ENCODE measurements around the gene PCSK4.

DNA sequence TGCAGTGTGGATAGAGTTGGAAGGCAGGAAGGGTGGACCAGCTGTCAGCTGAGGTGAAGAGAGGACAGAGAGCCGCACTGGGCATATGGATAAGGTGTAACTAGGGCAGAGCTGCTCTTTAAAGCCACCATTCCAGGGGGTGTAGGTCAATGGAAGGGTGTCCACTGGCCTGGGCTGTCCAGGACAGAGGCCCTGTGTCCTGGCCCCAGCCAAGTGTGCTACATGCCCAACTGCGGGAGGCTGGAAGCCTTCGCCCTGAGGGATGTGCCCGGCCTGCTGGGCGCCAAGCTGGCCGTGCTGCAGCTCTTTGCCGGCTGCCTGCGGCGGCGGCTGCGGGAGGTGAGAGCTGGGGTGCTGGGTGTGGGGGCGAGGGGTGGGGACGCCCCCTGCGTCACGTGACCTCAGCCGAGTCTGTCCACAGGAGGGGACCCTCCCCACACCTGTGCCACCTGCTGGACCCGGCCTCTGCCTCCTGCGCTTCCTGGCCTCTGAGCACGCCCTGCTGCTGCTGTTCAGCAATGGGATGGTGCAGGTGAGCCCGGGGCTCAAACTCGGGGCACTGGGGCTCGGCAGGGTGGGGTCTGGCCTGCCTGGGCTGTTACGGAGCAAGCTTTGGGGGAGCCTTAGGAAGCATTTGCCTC lies 43.5 kb upstream of the PCSK4 start:
- TF ChIP-seq, protein P1, sequence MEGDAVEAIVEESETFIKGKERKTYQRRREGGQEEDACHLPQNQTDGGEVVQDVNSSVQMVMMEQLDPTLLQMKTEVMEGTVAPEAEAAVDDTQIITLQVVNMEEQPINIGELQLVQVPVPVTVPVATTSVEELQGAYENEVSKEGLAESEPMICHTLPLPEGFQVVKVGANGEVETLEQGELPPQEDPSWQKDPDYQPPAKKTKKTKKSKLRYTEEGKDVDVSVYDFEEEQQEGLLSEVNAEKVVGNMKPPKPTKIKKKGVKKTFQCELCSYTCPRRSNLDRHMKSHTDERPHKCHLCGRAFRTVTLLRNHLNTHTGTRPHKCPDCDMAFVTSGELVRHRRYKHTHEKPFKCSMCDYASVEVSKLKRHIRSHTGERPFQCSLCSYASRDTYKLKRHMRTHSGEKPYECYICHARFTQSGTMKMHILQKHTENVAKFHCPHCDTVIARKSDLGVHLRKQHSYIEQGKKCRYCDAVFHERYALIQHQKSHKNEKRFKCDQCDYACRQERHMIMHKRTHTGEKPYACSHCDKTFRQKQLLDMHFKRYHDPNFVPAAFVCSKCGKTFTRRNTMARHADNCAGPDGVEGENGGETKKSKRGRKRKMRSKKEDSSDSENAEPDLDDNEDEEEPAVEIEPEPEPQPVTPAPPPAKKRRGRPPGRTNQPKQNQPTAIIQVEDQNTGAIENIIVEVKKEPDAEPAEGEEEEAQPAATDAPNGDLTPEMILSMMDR (IDR thresholded peaks at IDR 0.05), result no peak
- no peak for TF ChIP-seq ZFX (IDR thresholded peaks at IDR 0.05; ENCODE audit: borderline replicate concordance)

Measured in 22Rv1 (cell line).